IPS DF 6.9 (cell line): ENCODE data around the gene SPATA31D1.
"Not testable (repeated sequence)": the region's sequence is repeated elsewhere in the genome, so short reads cannot be mapped to it uniquely, and the experiment has no call there.

Experiments
- DNase-seq: peaks from one replicate; pipeline ENCODE4 v3.0.0-alpha.2; 2013; ENCODE audit warnings: low read depth, low spot score
- H3K27ac ChIP-seq: one replicate; pipeline ENCODE4 v1.5.1; 2013; ENCODE audit warnings: low read length, control low read depth
- H3K27me3 ChIP-seq: 2 replicates; pipeline ENCODE4 v1.6.1; 2013; ENCODE audit warnings: mild to moderate bottlenecking, low read length; ENCODE audit not compliant: control insufficient read depth, insufficient read depth
- H3K36me3 ChIP-seq: 2 replicates; pipeline ENCODE4 v1.6.1; 2013; ENCODE audit warnings: low read length; ENCODE audit not compliant: control insufficient read depth, insufficient read depth
- H3K4me1 ChIP-seq: 2 replicates; pipeline ENCODE4 v1.6.1; 2013; ENCODE audit warnings: low read length; ENCODE audit not compliant: control insufficient read depth, insufficient read depth
- H3K4me3 ChIP-seq: 2 replicates; pipeline ENCODE4 v1.5.1; 2013; ENCODE audit warnings: mild to moderate bottlenecking, low read length
- H3K9me3 ChIP-seq: 2 replicates; pipeline ENCODE4 v1.6.1; 2013; ENCODE audit warnings: low read length, inconsistent platforms; ENCODE audit not compliant: control insufficient read depth, insufficient read depth
- WGBS: extraction: QIAGEN DNeasy Blood & Tissue Kit; methylation state at CpG from one replicate; pipeline ENCODE4 v1.1.7; 2013; ENCODE audit warnings: mixed read lengths, missing lambda C conversion rate; ENCODE audit not compliant: insufficient read length, insufficient coverage; 5-methylcytosine and 5-hydroxymethylcytosine counted together

The SPATA31D1 gene

DNA sequence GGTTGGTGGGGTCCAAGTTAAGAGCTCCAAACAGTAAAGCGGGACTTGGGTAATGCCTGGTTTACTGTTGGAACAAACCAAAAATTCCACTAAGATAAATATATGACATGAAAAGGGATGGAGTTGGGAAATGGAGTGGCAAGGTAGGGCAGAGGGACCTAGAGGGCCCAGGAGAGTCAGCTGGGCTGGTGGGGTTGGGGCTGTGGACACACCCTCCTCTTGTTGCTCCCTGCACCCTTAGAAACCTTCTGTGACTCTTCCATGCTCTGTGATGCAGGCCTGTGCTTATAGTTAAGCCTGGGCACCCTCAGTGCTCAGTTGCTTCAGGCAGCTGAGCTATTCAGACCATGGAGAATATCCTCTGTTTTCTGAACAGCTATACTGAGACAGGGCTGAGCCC is at the start of gene SPATA31D1:
Gene SPATA31D1, plus strand, starts transcription at position 301 of the 400 bp plus-strand sequence. Its CDS starts 47 bp downstream, at position 348.
- not testable (repeated sequence) for H3K27ac ChIP-seq, H3K4me1 ChIP-seq, H3K27me3 ChIP-seq, DNase-seq, H3K4me3 ChIP-seq, H3K9me3 ChIP-seq, H3K36me3 ChIP-seq
- WGBS = no CpG with 5 or more reads among the region's 1 CpG

- H3K36me3 ChIP-seq, H3K4me1 ChIP-seq, DNase-seq, H3K27ac ChIP-seq, H3K4me3 ChIP-seq, H3K27me3 ChIP-seq, H3K9me3 ChIP-seq: not testable (repeated sequence)
- no CpG with 5 or more reads among the region's 2 CpGs for WGBS
Measured at GRCh38 chr9:81943393-81943792, 45.2 kb upstream of the SPATA31D1 start, which contains the start of gene SPATA31D3. SPATA31D3 (plus strand) TSS chr9:81943500; CDS start chr9:81943586, 86 bp downstream.

DNA sequence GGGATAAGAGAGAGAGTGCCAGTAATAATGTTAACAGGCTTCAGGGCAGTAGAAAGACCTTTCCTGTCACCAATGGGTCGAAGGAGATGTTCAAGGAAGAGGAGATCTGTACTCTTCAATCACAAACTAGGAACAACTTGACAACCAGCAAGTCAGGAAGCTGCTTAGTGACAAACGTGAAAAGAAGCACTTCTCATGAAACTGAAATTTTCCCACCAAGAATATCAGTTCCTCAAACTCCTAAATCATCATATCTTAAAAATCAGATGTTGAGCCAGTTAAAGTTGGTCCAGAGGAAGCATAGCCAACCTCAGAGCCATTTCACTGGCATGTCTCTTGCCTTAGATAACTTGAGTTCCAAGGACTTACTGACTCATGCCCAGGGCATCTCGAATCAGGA is 39.9 kb upstream of the SPATA31D1 start:
- DNase-seq, H3K27ac ChIP-seq, H3K27me3 ChIP-seq, H3K9me3 ChIP-seq, H3K4me3 ChIP-seq, H3K4me1 ChIP-seq, H3K36me3 ChIP-seq: not testable (repeated sequence)
- WGBS = no CpG with 5 or more reads among the region's 3 CpGs

DNA sequence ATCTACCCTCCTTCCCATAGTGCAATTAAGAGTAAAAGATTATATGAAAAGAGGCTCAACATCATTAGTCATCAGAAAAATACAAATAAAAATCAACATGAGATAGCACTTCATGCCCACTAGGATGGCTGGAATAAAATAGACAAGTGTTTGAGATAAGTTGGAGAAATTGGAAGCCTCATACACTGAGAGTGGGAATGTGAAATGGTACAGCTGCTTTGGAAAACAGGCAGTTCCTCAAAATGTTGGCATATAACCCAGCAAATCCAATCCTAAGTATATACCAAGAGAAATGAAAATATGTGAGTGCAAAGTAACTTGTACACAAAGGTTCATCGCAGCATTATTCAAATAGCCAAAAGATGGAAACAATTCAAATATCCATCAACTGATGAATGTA is 35.5 kb upstream of the SPATA31D1 start:
- no peak for DNase-seq
- H3K9me3 ChIP-seq = 0 out of 2 replicates have a peak, but pooled peaks cover 3% of the 10 kb centered on the region
- WGBS = no CpG with 5 or more reads among the region's 1 CpG
- no peak overlapping the region for H3K4me3 ChIP-seq
- no peaks in the 10 kb centered on the region for H3K4me1 ChIP-seq
- no peaks in the 10 kb centered on the region for H3K27me3 ChIP-seq
- H3K36me3 ChIP-seq = no peaks in the 10 kb centered on the region
- no peak overlapping the region for H3K27ac ChIP-seq

DNA sequence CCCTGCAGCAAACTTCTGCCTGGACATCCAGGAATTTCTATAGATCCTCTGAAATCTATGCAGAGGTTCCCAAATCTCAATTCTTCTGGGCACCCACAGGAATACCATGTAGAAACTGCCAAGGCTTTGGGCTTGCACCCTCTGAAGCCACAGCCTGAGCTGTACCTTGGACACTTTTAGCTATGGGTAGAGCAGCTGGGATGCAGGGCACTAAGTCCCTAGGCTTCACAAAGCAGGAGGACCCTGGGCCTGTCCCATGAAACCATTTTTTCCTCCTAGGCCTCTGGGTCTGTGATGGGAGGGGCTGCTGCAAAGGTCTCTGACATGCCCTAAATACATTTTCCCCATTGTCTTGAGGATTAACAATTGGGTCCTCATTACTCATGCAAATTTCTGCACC is 32.9 kb upstream of the SPATA31D1 start:
- Histone ChIP-seq H3K4me3 (no peak overlapping the region), H3K27me3 (no peaks in the 10 kb centered on the region), H3K36me3 (no peaks in the 10 kb centered on the region), H3K4me1 (no peaks in the 10 kb centered on the region), H3K9me3 (0 out of 2 replicates have a peak, but pooled peaks cover 3% of the 10 kb centered on the region), H3K27ac (no peak overlapping the region)
- DNase-seq = no peak

DNA sequence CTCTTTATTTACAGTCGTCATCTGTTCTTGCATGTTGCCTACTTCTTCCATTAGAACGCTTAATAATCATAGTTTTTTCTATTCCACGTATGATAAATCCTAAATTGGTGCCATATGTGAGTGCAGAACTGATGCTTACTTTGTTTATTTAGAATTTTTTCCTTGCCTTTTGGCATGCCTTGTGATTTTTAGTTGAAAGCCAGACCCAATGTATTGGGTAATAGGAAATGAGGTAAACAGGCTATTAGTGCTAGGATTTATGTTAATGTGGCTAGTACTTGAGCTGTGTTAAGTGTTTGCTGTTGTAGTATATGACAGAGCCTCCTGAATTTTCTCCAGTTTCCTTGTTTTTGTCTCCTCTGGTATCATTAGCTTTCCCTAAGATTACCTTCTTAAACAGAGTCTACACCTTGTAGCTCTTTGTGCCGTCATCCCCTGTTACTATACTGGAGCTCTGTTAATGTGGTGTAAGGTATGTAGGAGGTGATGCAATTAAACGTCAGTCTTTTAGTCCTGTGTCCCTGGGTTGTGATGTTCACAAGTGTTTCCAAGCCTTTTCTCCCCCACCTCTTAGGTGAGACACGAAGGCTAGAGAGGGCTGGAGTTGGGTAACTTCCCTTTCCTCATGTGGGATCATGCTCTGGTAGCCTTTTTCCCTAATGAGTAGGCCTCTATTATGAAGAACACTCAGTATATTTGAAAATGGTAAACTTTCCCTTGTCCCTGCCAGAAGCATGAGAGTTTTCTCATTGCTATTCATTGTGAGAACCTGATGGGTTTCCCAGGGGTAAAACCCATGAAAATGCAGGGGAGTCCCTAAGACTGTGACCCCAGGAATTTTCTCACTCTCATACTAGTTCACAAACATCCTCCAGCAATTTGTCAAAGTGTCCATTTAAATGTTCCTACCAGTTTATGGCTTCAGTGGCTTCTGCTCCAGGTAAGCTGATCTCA is 24.1 kb upstream of the SPATA31D1 start:
- Histone ChIP-seq H3K36me3 (no peaks in the 10 kb centered on the region), H3K4me3 (no peak overlapping the region), H3K27ac (no peak overlapping the region), H3K9me3 (no peaks in the 10 kb centered on the region), H3K4me1 (no peaks in the 10 kb centered on the region), H3K27me3 (no peaks in the 10 kb centered on the region)
- no CpG with 5 or more reads among the region's 6 CpGs for WGBS
- no peak for DNase-seq

DNA sequence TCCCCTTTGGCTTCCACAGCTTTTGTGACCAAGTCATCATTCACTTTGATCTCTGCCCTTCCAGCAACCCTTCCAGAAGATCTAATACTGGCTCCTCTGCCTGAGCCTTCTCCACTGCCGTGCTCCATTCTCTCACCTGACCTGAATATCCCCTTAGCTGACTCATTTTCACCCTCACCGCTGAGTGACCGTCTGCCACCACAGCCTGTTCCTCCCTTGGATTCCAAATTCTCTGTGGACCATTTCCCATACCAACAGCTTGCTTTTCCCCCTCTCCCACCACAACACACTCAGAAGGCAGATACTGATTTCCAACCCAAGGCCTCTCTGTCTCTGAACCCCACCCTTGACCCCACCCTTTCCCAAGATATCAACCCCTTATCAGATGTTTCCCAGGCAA is 20.5 kb upstream of the SPATA31D1 start:
- DNase-seq = no peak
- H3K4me1 ChIP-seq = no peaks in the 10 kb centered on the region
- H3K27ac ChIP-seq = no peak overlapping the region
- H3K27me3 ChIP-seq = no peaks in the 10 kb centered on the region
- H3K9me3 ChIP-seq = no peaks in the 10 kb centered on the region
- WGBS = no CpG with 5 or more reads among the region's 3 CpGs
- H3K4me3 ChIP-seq = no peak overlapping the region
- no peaks in the 10 kb centered on the region for H3K36me3 ChIP-seq

DNA sequence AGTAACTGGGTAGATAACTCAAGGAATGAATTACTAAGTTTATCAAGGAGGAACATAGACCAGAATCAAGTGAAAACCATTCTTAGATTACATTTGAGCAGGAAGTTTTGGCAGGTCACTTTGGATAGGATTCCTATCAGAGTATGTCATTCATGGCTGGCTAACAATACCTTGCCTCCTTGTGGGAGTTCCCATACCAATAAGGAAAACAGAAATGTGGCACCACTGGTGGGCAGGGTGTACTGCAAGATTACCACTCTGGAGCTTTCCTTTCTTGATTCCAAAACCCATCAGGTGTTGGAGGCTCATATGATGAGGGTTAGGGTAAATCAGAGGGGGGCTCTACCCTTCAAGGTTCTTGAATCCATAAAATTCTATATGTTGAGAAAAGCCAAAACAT is 18.6 kb upstream of the SPATA31D1 start:
- H3K36me3 ChIP-seq = no peaks in the 10 kb centered on the region
- no peaks in the 10 kb centered on the region for H3K9me3 ChIP-seq
- H3K27ac ChIP-seq = no peak overlapping the region
- no peaks in the 10 kb centered on the region for H3K27me3 ChIP-seq
- no peaks in the 10 kb centered on the region for H3K4me1 ChIP-seq
- no peak overlapping the region for H3K4me3 ChIP-seq
- no peak for DNase-seq

DNA sequence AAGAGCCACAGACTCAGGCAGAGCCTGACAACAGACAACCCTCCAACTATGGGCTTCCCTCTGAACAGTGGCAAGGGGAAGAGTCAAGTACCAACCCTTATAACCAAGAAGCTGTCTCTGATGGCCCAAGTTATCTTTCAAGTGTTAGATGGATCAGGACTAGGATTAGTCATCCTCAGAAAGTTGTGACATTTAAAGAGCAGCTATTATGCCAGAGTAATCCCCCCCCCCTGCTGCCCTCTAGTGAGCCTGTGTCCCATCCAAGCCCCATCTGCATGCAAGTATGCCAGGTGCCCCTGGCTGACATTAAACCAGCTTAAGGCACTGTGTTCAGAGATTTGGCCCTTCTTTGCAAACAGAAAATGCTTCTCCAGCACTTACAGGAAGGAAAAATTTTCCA is 16.8 kb upstream of the SPATA31D1 start:
- DNase-seq = no peak
- no peaks in the 10 kb centered on the region for H3K27me3 ChIP-seq
- no peaks in the 10 kb centered on the region for H3K4me1 ChIP-seq
- H3K9me3 ChIP-seq = no peaks in the 10 kb centered on the region
- H3K36me3 ChIP-seq = no peaks in the 10 kb centered on the region
- no peak overlapping the region for H3K27ac ChIP-seq
- no peak overlapping the region for H3K4me3 ChIP-seq

GRCh38 chr9:81974764-81975163 is 13.8 kb upstream of the SPATA31D1 start:
- Histone ChIP-seq H3K27ac (no peak overlapping the region), H3K4me3 (no peak overlapping the region), H3K9me3 (no peaks in the 10 kb centered on the region), H3K4me1 (no peaks in the 10 kb centered on the region), H3K27me3 (no peaks in the 10 kb centered on the region), H3K36me3 (no peaks in the 10 kb centered on the region)
- WGBS = no CpG with 5 or more reads among the region's 5 CpGs
- DNase-seq = no peak

DNA sequence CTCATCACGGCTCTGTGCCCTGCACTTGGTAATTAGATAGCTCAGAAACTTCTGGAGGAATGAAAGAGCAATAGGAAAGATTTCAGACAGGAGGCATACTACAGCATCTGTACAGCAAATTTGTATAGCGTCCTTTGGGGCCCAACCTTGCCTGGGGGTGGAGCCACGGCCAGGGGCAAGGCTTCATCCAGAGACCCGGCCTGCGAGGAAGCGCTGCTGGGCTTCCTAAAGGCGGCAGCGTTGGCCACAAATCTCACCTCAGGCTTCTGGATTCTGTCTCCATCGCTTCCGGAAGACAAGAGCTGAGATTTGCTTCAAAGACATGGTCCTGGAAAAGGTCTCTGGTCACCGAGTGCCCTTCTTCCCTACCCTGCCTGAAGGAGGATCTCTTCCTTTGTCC is 12.2 kb upstream of the SPATA31D1 start:
- no peaks in the 10 kb centered on the region for H3K27me3 ChIP-seq
- no peaks in the 10 kb centered on the region for H3K36me3 ChIP-seq
- H3K27ac ChIP-seq = no peak overlapping the region
- H3K9me3 ChIP-seq = no peaks in the 10 kb centered on the region
- no peaks in the 10 kb centered on the region for H3K4me1 ChIP-seq
- WGBS = no CpG with 5 or more reads among the region's 11 CpGs
- no peak for DNase-seq
- no peak overlapping the region for H3K4me3 ChIP-seq
